Hepatocyte (in vitro differentiated cells): Measurements from ENCODE around the gene WHRN.

Source experiments
- CTCF ChIP-seq: fragments of 200-600 bp; sonication (generic); IDR thresholded peaks from 2 replicates; pipeline ENCODE4 v1.5.1; 2016; ENCODE audit warnings: antibody characterized with exemption, mild to moderate bottlenecking; ENCODE audit not compliant: poor library complexity
- EZH2 ChIP-seq: fragments of 200-600 bp; sonication (generic); IDR thresholded peaks from 2 replicates; pipeline ENCODE4 v1.6.1; 2016; ENCODE audit warnings: antibody characterized with exemption, mild to moderate bottlenecking, borderline replicate concordance
- EZH2phosphoT487 ChIP-seq: fragments of 200-600 bp; sonication (generic); IDR thresholded peaks from one replicate; pipeline ENCODE4 v1.6.1; 2018; ENCODE audit warnings: antibody characterized with exemption, mild to moderate bottlenecking, low read depth, moderate library complexity; ENCODE audit not compliant: unreplicated experiment, severe bottlenecking

GRCh38 chr9:114389612-114390368, 115.5 kb downstream of the WHRN start:
- TF ChIP-seq CTCF (no peak), EZH2 (no peak), EZH2phosphoT487 (no peak)
